SK-N-SH treated with all-trans-retinoic acid at 6 μM for 48 hours (cell line): ENCODE measurements around the gene ESYT2.
"Not testable (repeated sequence)": the region's sequence is repeated elsewhere in the genome, so short reads cannot be mapped to it uniquely, and the experiment has no call there.

ENCODE experiments used
- ATAC-seq: fragments of 200-7000 bp; cut with Tn5 transposase; 3 replicates; pipeline ENCODE4 v1.9.1; 2020; ENCODE audit warnings: mild to moderate bottlenecking, moderate library complexity
- OSR1 ChIP-seq: fragments of 250-450 bp; sonication (Bioruptor Pico); IDR thresholded peaks from 2 replicates; pipeline ENCODE4 v1.8.0; 2022; ENCODE audit warnings: moderate library complexity, mild to moderate bottlenecking, inconsistent platforms
- PPARA ChIP-seq: fragments of 250-450 bp; sonication (Bioruptor Pico); IDR thresholded peaks from 2 replicates; pipeline ENCODE4 v1.5.0; 2020; ENCODE audit warnings: mild to moderate bottlenecking, borderline replicate concordance
- RARB ChIP-seq: fragments of 250-450 bp; sonication (Bioruptor Pico); IDR thresholded peaks from 2 replicates; pipeline ENCODE4 v1.8.0; 2021; ENCODE audit warnings: mild to moderate bottlenecking, moderate library complexity
- TCF4 ChIP-seq: fragments of 250-450 bp; sonication (Bioruptor Pico); IDR thresholded peaks from 2 replicates; pipeline ENCODE4 v1.8.0; 2021; ENCODE audit warnings: mild to moderate bottlenecking, moderate library complexity, borderline replicate concordance
- TOX ChIP-seq: fragments of 250-450 bp; sonication (Bioruptor Pico); IDR thresholded peaks from 2 replicates; pipeline ENCODE4 v1.8.0; 2021; ENCODE audit warnings: mild to moderate bottlenecking, moderate library complexity, borderline replicate concordance
- ZFP3 ChIP-seq: fragments of 250-450 bp; sonication (Bioruptor Pico); IDR thresholded peaks from 2 replicates; pipeline ENCODE4 v1.5.0; 2020; ENCODE audit warnings: mild to moderate bottlenecking, moderate library complexity
- ZFP30 ChIP-seq: fragments of 450-650 bp; formaldehyde crosslinking; IDR thresholded peaks from 2 replicates; pipeline ENCODE4 v1.5.0; 2022; ENCODE audit warnings: mild to moderate bottlenecking, moderate library complexity
- ZNF565 ChIP-seq: fragments of 450-650 bp; formaldehyde crosslinking; conservative IDR thresholded peaks from 2 replicates; pipeline ENCODE4 v1.5.0; 2020; ENCODE audit warnings: low read depth, mild to moderate bottlenecking, moderate library complexity
- ZNF8 ChIP-seq: fragments of 450-650 bp; formaldehyde crosslinking; IDR thresholded peaks from 2 replicates; pipeline ENCODE4 v1.5.0; 2020; ENCODE audit warnings: mild to moderate bottlenecking, moderate library complexity
- TF ChIP-seq, protein P1 (sequence below): fragments of 250-450 bp; sonication (Bioruptor Pico); IDR thresholded peaks from 2 replicates; pipeline ENCODE4 v1.5.1; 2021; ENCODE audit warnings: mild to moderate bottlenecking, moderate library complexity
- TF ChIP-seq, protein P2 (sequence below): fragments of 250-450 bp; sonication (Bioruptor Pico); IDR thresholded peaks from 2 replicates; pipeline ENCODE4 v1.8.0; 2021; ENCODE audit warnings: low read depth, mild to moderate bottlenecking, moderate library complexity, borderline replicate concordance
- TF ChIP-seq, protein P3 (sequence below): fragments of 250-450 bp; sonication (Bioruptor Pico); IDR thresholded peaks from 2 replicates; pipeline ENCODE4 v1.5.1; 2020; ENCODE audit warnings: low read depth, mild to moderate bottlenecking, moderate library complexity
- TF ChIP-seq, protein P4 (sequence below): fragments of 250-450 bp; sonication (Bioruptor Pico); IDR thresholded peaks from 2 replicates; pipeline ENCODE4 v1.5.0; 2020; ENCODE audit warnings: mild to moderate bottlenecking, moderate library complexity
- TF ChIP-seq, protein P5 (sequence below): fragments of 250-450 bp; sonication (Bioruptor Pico); IDR thresholded peaks from 2 replicates; pipeline ENCODE4 v1.8.0; 2020; ENCODE audit warnings: mild to moderate bottlenecking, moderate library complexity, borderline replicate concordance

The ESYT2 gene

DNA sequence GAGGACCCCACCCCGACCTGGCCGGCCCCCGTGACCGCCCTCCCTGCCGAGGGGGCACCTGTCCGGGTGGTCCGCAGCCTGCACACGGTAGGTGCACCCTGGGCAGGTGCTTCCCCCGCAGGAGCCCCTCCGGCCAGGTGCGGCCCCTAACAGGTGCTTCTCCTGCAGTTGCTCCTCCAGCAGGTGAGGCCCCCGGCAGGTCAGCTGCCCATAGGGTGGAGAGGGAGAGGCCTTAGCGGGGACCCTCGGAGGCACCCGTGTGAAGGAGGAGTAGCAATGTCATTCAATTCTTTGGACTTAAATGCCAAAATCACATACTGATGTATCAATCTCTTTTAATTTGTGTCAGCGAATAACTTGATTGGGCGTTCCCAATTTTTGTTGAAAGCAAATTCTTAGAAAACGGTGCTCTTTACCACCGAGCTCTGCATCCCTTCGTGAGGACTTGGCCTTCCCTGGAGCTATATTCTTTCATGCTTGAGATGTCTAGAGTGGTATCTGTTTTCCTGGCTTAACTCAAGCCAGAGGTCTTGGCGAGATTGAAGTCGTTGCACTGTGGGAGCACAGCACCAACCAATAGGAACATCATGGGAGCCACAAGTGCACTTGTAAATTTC lies 124.0 kb downstream of the ESYT2 start:
- ATAC-seq, result peak; percentile 50
- no peak for TF ChIP-seq ZNF565 (CRISPR knock-in tag)
- TF ChIP-seq, protein P1, sequence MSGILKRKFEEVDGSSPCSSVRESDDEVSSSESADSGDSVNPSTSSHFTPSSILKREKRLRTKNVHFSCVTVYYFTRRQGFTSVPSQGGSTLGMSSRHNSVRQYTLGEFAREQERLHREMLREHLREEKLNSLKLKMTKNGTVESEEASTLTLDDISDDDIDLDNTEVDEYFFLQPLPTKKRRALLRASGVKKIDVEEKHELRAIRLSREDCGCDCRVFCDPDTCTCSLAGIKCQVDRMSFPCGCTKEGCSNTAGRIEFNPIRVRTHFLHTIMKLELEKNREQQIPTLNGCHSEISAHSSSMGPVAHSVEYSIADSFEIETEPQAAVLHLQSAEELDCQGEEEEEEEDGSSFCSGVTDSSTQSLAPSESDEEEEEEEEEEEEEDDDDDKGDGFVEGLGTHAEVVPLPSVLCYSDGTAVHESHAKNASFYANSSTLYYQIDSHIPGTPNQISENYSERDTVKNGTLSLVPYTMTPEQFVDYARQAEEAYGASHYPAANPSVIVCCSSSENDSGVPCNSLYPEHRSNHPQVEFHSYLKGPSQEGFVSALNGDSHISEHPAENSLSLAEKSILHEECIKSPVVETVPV (CRISPR knock-in tag), result no peak
- TF ChIP-seq, protein P2, sequence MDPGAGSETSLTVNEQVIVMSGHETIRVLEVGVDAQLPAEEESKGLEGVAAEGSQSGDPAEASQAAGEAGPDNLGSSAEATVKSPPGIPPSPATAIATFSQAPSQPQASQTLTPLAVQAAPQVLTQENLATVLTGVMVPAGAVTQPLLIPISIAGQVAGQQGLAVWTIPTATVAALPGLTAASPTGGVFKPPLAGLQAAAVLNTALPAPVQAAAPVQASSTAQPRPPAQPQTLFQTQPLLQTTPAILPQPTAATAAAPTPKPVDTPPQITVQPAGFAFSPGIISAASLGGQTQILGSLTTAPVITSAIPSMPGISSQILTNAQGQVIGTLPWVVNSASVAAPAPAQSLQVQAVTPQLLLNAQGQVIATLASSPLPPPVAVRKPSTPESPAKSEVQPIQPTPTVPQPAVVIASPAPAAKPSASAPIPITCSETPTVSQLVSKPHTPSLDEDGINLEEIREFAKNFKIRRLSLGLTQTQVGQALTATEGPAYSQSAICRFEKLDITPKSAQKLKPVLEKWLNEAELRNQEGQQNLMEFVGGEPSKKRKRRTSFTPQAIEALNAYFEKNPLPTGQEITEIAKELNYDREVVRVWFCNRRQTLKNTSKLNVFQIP, result no peak
- TF ChIP-seq ZFP3 (CRISPR knock-in tag), result no peak
- TF ChIP-seq, protein P3, sequence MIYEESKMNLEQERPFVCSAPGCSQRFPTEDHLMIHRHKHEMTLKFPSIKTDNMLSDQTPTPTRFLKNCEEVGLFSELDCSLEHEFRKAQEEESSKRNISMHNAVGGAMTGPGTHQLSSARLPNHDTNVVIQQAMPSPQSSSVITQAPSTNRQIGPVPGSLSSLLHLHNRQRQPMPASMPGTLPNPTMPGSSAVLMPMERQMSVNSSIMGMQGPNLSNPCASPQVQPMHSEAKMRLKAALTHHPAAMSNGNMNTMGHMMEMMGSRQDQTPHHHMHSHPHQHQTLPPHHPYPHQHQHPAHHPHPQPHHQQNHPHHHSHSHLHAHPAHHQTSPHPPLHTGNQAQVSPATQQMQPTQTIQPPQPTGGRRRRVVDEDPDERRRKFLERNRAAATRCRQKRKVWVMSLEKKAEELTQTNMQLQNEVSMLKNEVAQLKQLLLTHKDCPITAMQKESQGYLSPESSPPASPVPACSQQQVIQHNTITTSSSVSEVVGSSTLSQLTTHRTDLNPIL (CRISPR knock-in tag), result no peak
- TF ChIP-seq TCF4 (CRISPR knock-in tag), result no peak
- TF ChIP-seq, protein P4, sequence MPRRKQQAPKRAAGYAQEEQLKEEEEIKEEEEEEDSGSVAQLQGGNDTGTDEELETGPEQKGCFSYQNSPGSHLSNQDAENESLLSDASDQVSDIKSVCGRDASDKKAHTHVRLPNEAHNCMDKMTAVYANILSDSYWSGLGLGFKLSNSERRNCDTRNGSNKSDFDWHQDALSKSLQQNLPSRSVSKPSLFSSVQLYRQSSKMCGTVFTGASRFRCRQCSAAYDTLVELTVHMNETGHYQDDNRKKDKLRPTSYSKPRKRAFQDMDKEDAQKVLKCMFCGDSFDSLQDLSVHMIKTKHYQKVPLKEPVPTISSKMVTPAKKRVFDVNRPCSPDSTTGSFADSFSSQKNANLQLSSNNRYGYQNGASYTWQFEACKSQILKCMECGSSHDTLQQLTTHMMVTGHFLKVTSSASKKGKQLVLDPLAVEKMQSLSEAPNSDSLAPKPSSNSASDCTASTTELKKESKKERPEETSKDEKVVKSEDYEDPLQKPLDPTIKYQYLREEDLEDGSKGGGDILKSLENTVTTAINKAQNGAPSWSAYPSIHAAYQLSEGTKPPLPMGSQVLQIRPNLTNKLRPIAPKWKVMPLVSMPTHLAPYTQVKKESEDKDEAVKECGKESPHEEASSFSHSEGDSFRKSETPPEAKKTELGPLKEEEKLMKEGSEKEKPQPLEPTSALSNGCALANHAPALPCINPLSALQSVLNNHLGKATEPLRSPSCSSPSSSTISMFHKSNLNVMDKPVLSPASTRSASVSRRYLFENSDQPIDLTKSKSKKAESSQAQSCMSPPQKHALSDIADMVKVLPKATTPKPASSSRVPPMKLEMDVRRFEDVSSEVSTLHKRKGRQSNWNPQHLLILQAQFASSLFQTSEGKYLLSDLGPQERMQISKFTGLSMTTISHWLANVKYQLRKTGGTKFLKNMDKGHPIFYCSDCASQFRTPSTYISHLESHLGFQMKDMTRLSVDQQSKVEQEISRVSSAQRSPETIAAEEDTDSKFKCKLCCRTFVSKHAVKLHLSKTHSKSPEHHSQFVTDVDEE (CRISPR knock-in tag), result no peak
- TF ChIP-seq RARB, result no peak
- no peak for TF ChIP-seq ZNF8 (CRISPR knock-in tag)
- TF ChIP-seq PPARA (CRISPR knock-in tag), result no peak
- no peak for TF ChIP-seq TOX (CRISPR knock-in tag)
- TF ChIP-seq, protein P5, sequence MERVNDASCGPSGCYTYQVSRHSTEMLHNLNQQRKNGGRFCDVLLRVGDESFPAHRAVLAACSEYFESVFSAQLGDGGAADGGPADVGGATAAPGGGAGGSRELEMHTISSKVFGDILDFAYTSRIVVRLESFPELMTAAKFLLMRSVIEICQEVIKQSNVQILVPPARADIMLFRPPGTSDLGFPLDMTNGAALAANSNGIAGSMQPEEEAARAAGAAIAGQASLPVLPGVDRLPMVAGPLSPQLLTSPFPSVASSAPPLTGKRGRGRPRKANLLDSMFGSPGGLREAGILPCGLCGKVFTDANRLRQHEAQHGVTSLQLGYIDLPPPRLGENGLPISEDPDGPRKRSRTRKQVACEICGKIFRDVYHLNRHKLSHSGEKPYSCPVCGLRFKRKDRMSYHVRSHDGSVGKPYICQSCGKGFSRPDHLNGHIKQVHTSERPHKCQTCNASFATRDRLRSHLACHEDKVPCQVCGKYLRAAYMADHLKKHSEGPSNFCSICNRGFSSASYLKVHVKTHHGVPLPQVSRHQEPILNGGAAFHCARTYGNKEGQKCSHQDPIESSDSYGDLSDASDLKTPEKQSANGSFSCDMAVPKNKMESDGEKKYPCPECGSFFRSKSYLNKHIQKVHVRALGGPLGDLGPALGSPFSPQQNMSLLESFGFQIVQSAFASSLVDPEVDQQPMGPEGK (CRISPR knock-in tag), result no peak
- no peak for TF ChIP-seq OSR1 (CRISPR knock-in tag)

DNA sequence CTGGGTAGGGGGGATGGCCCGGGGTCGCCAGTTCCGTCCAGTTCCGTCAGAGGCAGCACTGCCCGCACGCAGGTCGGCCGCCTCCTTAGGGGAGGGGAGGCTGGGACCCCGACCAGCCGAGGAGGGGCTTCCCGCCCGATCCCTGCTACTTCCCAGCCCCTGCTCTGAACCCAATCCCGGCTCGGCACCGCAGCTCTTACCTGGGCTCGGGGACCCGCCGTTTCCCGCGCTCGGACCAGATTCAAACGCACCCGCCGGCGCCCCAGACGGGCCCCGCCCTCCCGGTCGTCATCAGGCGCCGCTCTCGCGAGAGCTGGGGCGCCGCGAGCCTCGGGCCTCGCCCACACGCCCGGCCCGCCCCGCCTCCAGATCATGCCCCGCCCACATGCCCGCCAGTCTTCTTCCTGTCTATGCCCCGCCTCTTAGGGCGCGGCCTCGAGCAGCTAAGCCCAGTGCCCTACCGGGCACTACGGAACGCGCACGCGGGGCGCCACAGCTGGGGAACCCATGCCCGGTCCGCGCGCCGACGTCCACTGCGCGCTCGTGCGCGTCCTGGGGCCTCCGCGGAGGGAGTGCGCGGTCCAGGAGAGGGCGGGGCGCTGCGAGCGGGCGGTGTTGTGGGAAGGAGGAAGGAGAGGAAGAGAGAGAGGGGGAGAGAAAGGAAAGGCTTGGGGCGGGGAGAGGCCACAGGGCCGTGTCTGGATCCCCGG lies 124.6 kb downstream of the ESYT2 start, which contains the start of gene NCAPG2:
Gene NCAPG2 (minus strand): TSS at position 281 of the 710 bp plus-strand sequence. CDS start 2,905 bp downstream, outside the sequence.
- peak; percentile 99 for ATAC-seq
- TF ChIP-seq, protein P4 (CRISPR knock-in tag), result 0 out of 2 replicates have a peak, but pooled peaks have one; percentile 29
- TF ChIP-seq ZFP30, result no peak

DNA sequence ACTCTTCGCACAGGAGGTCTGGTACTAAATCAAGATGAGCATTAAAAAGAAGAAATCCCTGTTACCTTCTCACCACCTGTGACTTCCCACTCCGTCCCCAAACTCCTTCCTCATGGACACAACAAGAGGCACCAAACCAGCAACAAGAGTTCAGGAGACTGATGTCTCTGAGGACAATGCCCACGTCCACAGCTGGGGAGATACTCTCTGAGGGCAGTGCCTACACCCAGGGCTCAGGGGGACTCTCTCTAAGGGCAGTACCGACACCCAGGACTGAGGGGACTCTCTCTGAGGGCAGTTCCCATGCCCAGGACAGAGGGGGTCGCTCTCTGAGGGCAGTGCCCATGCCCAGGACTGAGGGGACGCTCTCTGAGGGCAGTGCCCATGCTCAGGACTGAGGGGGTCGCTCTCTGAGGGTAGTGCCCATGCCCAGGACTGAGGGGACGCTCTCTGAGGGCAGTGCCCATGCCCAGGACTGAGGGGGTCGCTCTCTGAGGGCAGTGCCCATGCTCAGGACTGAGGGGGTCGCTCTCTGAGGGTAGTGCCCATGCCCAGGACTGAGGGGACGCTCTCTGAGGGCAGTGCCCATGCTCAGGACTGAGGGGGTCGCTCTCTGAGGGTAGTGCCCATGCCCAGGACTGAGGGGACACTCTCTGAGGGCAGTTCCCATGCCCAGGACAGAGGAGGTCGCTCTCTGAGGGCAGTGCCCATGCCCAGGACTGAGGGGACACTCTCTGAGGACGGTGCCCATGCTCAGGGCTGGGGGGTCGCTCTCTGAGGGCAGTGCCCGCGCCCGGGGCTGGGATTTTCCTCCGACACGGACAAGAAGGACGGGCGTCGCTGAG lies 125.4 kb downstream of the ESYT2 start:
- not testable (repeated sequence) for ATAC-seq
